Breast epithelium (tissue), 3 donors: Measurements from ENCODE around the gene KYNU.

Experiments
- CTCF ChIP-seq, 3 donors: fragments of 450-650 bp; IDR thresholded peaks; one replicate each; pipeline ENCODE4 v1.5.1; 2016 to 2017; ENCODE audit warnings: antibody characterized with exemption in 3 of 3, mild to moderate bottlenecking in 3 of 3, moderate library complexity in 3 of 3
- POLR2A ChIP-seq: fragments of 450-650 bp; IDR thresholded peaks from one replicate; pipeline ENCODE4 v1.6.1; 2016; ENCODE audit warnings: antibody characterized with exemption, mild to moderate bottlenecking, moderate library complexity
- POLR2AphosphoS5 ChIP-seq, 3 donors: sonication (generic); formaldehyde crosslinking; IDR thresholded peaks; one replicate each; pipeline ENCODE4 v1.6.1; 2017; ENCODE audit warnings: antibody characterized with exemption in 3 of 3

DNA sequence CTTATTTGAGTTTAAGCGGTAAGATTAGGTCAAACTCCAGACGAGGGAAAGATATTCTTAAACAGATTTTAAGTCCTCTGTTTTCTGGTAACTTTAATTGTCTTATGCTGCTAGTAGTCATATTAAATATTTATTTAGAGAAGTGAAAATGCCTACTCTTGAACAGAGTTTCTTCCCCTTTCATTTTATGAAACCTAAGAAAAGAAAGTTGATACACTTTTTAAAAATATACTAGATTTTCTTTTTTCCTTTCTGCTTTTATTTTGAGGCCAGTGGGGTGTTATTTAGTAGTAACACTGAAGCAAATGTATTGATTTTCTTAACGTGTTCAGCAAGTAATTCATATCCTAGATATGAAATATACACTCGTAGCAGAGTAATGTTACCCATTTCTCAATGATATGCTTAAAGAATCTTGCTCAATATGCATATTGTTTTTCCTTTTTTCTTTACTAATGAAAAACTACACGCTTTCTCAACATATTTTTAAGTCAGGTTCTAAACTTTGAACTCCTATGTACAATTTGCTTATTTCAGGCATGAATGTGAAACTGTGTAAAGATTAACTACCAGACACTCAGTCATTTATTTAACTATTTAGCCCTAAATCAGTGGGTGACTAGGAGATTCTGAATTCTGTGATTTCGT, 691 bp downstream of the KYNU start:
- TF ChIP-seq CTCF (IDR thresholded peaks at IDR 0.05), result no peak
- no peak for TF ChIP-seq POLR2A
- no peak for TF ChIP-seq POLR2AphosphoS5 (IDR thresholded peaks at IDR 0.05)
